Measurements from ENCODE around the gene HYI. TPM values are rescaled to one million over a fixed set of nuclear protein-coding genes. Genes with fewer than 3 reads are reported as not detected.
"Not testable (repeated sequence)": the region's sequence is repeated elsewhere in the genome, so short reads cannot be mapped to it uniquely, and the experiment has no call there.

The HYI gene
- total and polyA plus RNA-seq, 3 experiments from 2014 or later: 2.4 to 5.7 (median 5.5) TPM

- ChIA-PET POLR2A (no interaction called here), CTCF (no interaction called here)
- Histone ChIP-seq H3K4me3 (ENCODE audit: low read length) (no peak overlapping the region), H3K27me3 (ENCODE audit: insufficient read depth, low read length, poor library complexity, severe bottlenecking) (no peaks in the 10 kb centered on the region), H3K27ac (ENCODE audit: low read depth, low read length) (no peak overlapping the region), H3K9me3 (ENCODE audit: low read length) (no peaks in the 10 kb centered on the region), H3K4me1 (ENCODE audit: insufficient read depth, low read length) (no peaks in the 10 kb centered on the region), H3K36me3 (ENCODE audit: insufficient read depth, low read length) (no peaks in the 10 kb centered on the region)
- H3K27me3 Mint-ChIP-seq: peaks cover 7 to 20% of the 10 kb centered on the region in 2 donors
- no peak for DNase-seq
- H3K9me3 Mint-ChIP-seq: peaks cover 0 to 2% (median 0%) of the 10 kb centered on the region in 5 donors
- peaks cover 0 to 3% (median 1%) of the 10 kb centered on the region in 3 donors for H3K4me1 Mint-ChIP-seq
- H3K36me3 Mint-ChIP-seq: no peaks in the 10 kb centered on the region
- H3K27ac Mint-ChIP-seq: peak overlapping the region in 1 of 8 donors; percentile 85
- no peak overlapping the region for H3K4me3 Mint-ChIP-seq
Measured at GRCh38 chr1:43460988-43461693, 7.4 kb upstream of the HYI start.

- Mint-ChIP-seq H3K4me1 (peaks cover 11 to 17% (median 11%) of the 10 kb centered on the region in 3 donors), H3K27me3 (peaks cover 9 to 35% of the 10 kb centered on the region in 2 donors)
- H3K27ac ChIP-seq (ENCODE audit: low read depth, low read length); H3K9me3 Mint-ChIP-seq; DNase-seq; H3K4me3 ChIP-seq (ENCODE audit: low read length); H3K9me3 ChIP-seq (ENCODE audit: low read length); CTCF ChIA-PET; H3K27me3 ChIP-seq (ENCODE audit: insufficient read depth, low read length, poor library complexity, severe bottlenecking); H3K27ac Mint-ChIP-seq; H3K4me3 Mint-ChIP-seq; H3K4me1 ChIP-seq (ENCODE audit: insufficient read depth, low read length); H3K36me3 ChIP-seq (ENCODE audit: insufficient read depth, low read length); H3K36me3 Mint-ChIP-seq; POLR2A ChIA-PET: not testable (repeated sequence)
Measured at GRCh38 chr1:43458379-43458778, 4.6 kb upstream of the HYI start.

- no peak for DNase-seq
- Mint-ChIP-seq H3K4me1 (peaks cover 19 to 27% (median 19%) of the 10 kb centered on the region in 3 donors), H3K27me3 (peaks cover 9 to 35% of the 10 kb centered on the region in 2 donors), H3K9me3 (no peaks in the 10 kb centered on the region), H3K27ac (peak overlapping the region in 1 of 8 donors; percentile 18), H3K4me3 (peak overlapping the region in 4 of 7 donors; percentile 2 to 68 (median 48)), H3K36me3 (peaks cover 0 to 16% (median 3%) of the 10 kb centered on the region in 3 donors)
- no peaks in the 10 kb centered on the region for H3K9me3 ChIP-seq (ENCODE audit: low read length)
- ChIA-PET POLR2A (no interaction called here), CTCF (interaction anchor here (0.6 to 1.4 kb wide), 3 partner anchors 8 to 510 kb away, joined by 3 to 6 read pairs (median 3); no protein-coding TSS in a partner anchor)
- H3K27me3 ChIP-seq (ENCODE audit: insufficient read depth, low read length, poor library complexity, severe bottlenecking): peaks cover 5% of the 10 kb centered on the region
- H3K36me3 ChIP-seq (ENCODE audit: insufficient read depth, low read length): peaks cover 3% of the 10 kb centered on the region
- H3K4me1 ChIP-seq (ENCODE audit: insufficient read depth, low read length): peaks cover 9% of the 10 kb centered on the region
- no peak overlapping the region for H3K27ac ChIP-seq (ENCODE audit: low read depth, low read length)
- no peak overlapping the region for H3K4me3 ChIP-seq (ENCODE audit: low read length)
Measured at GRCh38 chr1:43455213-43455889, 1.6 kb upstream of the HYI start.

- Histone ChIP-seq H3K27ac (ENCODE audit: low read depth, low read length) (no peak overlapping the region), H3K36me3 (ENCODE audit: insufficient read depth, low read length) (peaks cover 9% of the 10 kb centered on the region), H3K4me3 (ENCODE audit: low read length) (peak overlapping the region; percentile 73), H3K4me1 (ENCODE audit: insufficient read depth, low read length) (peaks cover 9% of the 10 kb centered on the region), H3K27me3 (ENCODE audit: insufficient read depth, low read length, poor library complexity, severe bottlenecking) (peaks cover 5% of the 10 kb centered on the region), H3K9me3 (ENCODE audit: low read length) (no peaks in the 10 kb centered on the region)
- Mint-ChIP-seq H3K36me3 (peaks cover 0 to 25% (median 8%) of the 10 kb centered on the region in 3 donors), H3K27ac (peak overlapping the region; percentile 59 to 92 (median 77)), H3K4me1 (peaks cover 19 to 27% (median 19%) of the 10 kb centered on the region in 3 donors), H3K9me3 (no peaks in the 10 kb centered on the region), H3K4me3 (peak overlapping the region; percentile 84 to 93 (median 88)), H3K27me3 (peaks cover 9 to 35% of the 10 kb centered on the region in 2 donors)
- ChIA-PET POLR2A (interaction anchor here (1.0 kb wide), 1 partner anchor 9 kb away, joined by 3 read pairs; no protein-coding TSS in a partner anchor), CTCF (interaction anchor here (1.1 to 1.4 kb wide), 2 partner anchors 9 to 11 kb away, joined by 3 to 6 read pairs; no protein-coding TSS in a partner anchor)
- peak in 4 of 5 donors; percentile 47 to 63 (median 56) for DNase-seq
Measured at GRCh38 chr1:43454270-43455011, 710 bp upstream of the HYI start.

GRCh38 chr1:43452789-43453441 is 816 bp downstream of the HYI start:
- peak overlapping the region; percentile 76 to 86 (median 82) for H3K4me3 Mint-ChIP-seq
- no peaks in the 10 kb centered on the region for H3K9me3 Mint-ChIP-seq
- ChIA-PET POLR2A (no interaction called here), CTCF (no interaction called here)
- H3K27me3 ChIP-seq (ENCODE audit: insufficient read depth, low read length, poor library complexity, severe bottlenecking): peaks cover 5% of the 10 kb centered on the region
- H3K4me1 Mint-ChIP-seq: peaks cover 19 to 27% (median 19%) of the 10 kb centered on the region in 3 donors
- H3K9me3 ChIP-seq (ENCODE audit: low read length): no peaks in the 10 kb centered on the region
- peak overlapping the region; percentile 27 for H3K4me3 ChIP-seq (ENCODE audit: low read length)
- H3K27me3 Mint-ChIP-seq: peaks cover 7 to 26% of the 10 kb centered on the region in 2 donors
- peaks cover 19% of the 10 kb centered on the region for H3K36me3 ChIP-seq (ENCODE audit: insufficient read depth, low read length)
- H3K36me3 Mint-ChIP-seq: peaks cover 0 to 40% (median 13%) of the 10 kb centered on the region in 3 donors
- no peak for DNase-seq
- H3K27ac Mint-ChIP-seq: peak overlapping the region; percentile 32 to 96 (median 82)
- peaks cover 9% of the 10 kb centered on the region for H3K4me1 ChIP-seq (ENCODE audit: insufficient read depth, low read length)
- no peak overlapping the region for H3K27ac ChIP-seq (ENCODE audit: low read depth, low read length)

GRCh38 chr1:43451701-43452532 is 1.8 kb downstream of the HYI start:
- Mint-ChIP-seq H3K4me1 (peaks cover 19 to 27% (median 19%) of the 10 kb centered on the region in 3 donors), H3K27ac (peak overlapping the region in 7 of 8 donors; percentile 32 to 96 (median 79)), H3K9me3 (no peaks in the 10 kb centered on the region), H3K4me3 (peak overlapping the region; percentile 62 to 85 (median 81)), H3K27me3 (peaks cover 6 to 20% of the 10 kb centered on the region in 2 donors), H3K36me3 (peaks cover 0 to 50% (median 13%) of the 10 kb centered on the region in 3 donors)
- no peak for DNase-seq
- H3K4me3 ChIP-seq (ENCODE audit: low read length): no peak overlapping the region
- no peaks in the 10 kb centered on the region for H3K9me3 ChIP-seq (ENCODE audit: low read length)
- peaks cover 9% of the 10 kb centered on the region for H3K4me1 ChIP-seq (ENCODE audit: insufficient read depth, low read length)
- peaks cover 5% of the 10 kb centered on the region for H3K27me3 ChIP-seq (ENCODE audit: insufficient read depth, low read length, poor library complexity, severe bottlenecking)
- ChIA-PET CTCF (no interaction called here), POLR2A (no interaction called here)
- H3K27ac ChIP-seq (ENCODE audit: low read depth, low read length): no peak overlapping the region
- H3K36me3 ChIP-seq (ENCODE audit: insufficient read depth, low read length): peaks cover 25% of the 10 kb centered on the region

- no peak overlapping the region for H3K27ac ChIP-seq (ENCODE audit: low read depth, low read length)
- Mint-ChIP-seq H3K4me1 (peaks cover 19 to 27% (median 19%) of the 10 kb centered on the region in 3 donors), H3K4me3 (peak overlapping the region in 2 of 7 donors; percentile 39 to 65), H3K27me3 (peaks cover 2 to 15% of the 10 kb centered on the region in 2 donors), H3K36me3 (peaks cover 0 to 58% (median 17%) of the 10 kb centered on the region in 3 donors), H3K9me3 (no peaks in the 10 kb centered on the region), H3K27ac (peak overlapping the region in 4 of 8 donors; percentile 9 to 59 (median 34))
- ChIA-PET CTCF (no interaction called here), POLR2A (no interaction called here)
- no peak for DNase-seq
- H3K27me3 ChIP-seq (ENCODE audit: insufficient read depth, low read length, poor library complexity, severe bottlenecking): peaks cover 5% of the 10 kb centered on the region
- H3K9me3 ChIP-seq (ENCODE audit: low read length): no peaks in the 10 kb centered on the region
- peaks cover 32% of the 10 kb centered on the region for H3K36me3 ChIP-seq (ENCODE audit: insufficient read depth, low read length)
- H3K4me3 ChIP-seq (ENCODE audit: low read length): no peak overlapping the region
- peaks cover 9% of the 10 kb centered on the region for H3K4me1 ChIP-seq (ENCODE audit: insufficient read depth, low read length)
Measured at GRCh38 chr1:43451157-43451591, 2.6 kb downstream of the HYI start.
